Measurements from ENCODE around the gene LEUTX.

- no peak for TF ChIP-seq ZBTB7A (IDR thresholded peaks at IDR 0.05; ENCODE audit: low read depth)
- TF ChIP-seq YY1 (IDR thresholded peaks at IDR 0.05; ENCODE audit: low read depth): no peak
- TF ChIP-seq EP300 (IDR thresholded peaks at IDR 0.05; ENCODE audit: borderline replicate concordance): no peak
- TF ChIP-seq TAF1 (IDR thresholded peaks at IDR 0.05; ENCODE audit: low read depth): no peak
- no peak for TF ChIP-seq RAD21 (IDR thresholded peaks at IDR 0.05; ENCODE audit: low read depth)
- TF ChIP-seq CEBPB (IDR thresholded peaks at IDR 0.05): no peak
- TF ChIP-seq FOXM1 (IDR thresholded peaks at IDR 0.05; ENCODE audit: borderline replicate concordance, low read depth): no peak
- no peak for TF ChIP-seq EGR1 (IDR thresholded peaks at IDR 0.05)
- no peak for TF ChIP-seq TEAD4 (IDR thresholded peaks at IDR 0.05)
- no peak for TF ChIP-seq USF1 (IDR thresholded peaks at IDR 0.05)
- no peak for TF ChIP-seq NFIC (IDR thresholded peaks at IDR 0.05)
- TF ChIP-seq REST (IDR thresholded peaks at IDR 0.05; ENCODE audit: low read depth): no peak
These were observed 39.8 kb upstream of the LEUTX start for GRCh38 chr19:39738814-39739213.
